ENCODE data around the gene FOXC2. TPM values are rescaled to one million over a fixed set of nuclear protein-coding genes. Genes with fewer than 3 reads are reported as not detected.

FOXC2 gene
- 2.2 to 2.9 TPM (median 2.9 TPM) in 5 replicates for total RNA-seq (2022; extraction: Qiagen RNA extraction)

GRCh38 chr16:86566601-86566965, at the start of gene FOXC2:
TSS of gene FOXC2 (plus strand) at chr16:86566829. CDS start at chr16:86567336, 507 bp downstream.

GRCh38 chr16:86554917-86555703, 11.5 kb upstream of the FOXC2 start, which contains the start of gene MTHFSD:
TSS of gene MTHFSD (minus strand) at chr16:86555235. CDS start at chr16:86555184, 51 bp downstream.

GRCh38 chr16:86578061-86578599, 11.5 kb downstream of the FOXC2 start, which contains the start of gene FOXL1:
TSS of gene FOXL1 (plus strand) at chr16:86578549. CDS start at chr16:86578724, 175 bp downstream.

Other genes starting within 250 kb of the FOXC2 start
- not detected in 5 replicates for gene FOXF1, start 56.3 kb upstream of the FOXC2 start, total RNA-seq (2022; extraction: Qiagen RNA extraction)
- gene MTHFSD, start 11.6 kb upstream of the FOXC2 start, total RNA-seq (2022; extraction: Qiagen RNA extraction): 10.5 to 12.4 TPM (median 11.8 TPM) in 5 replicates
- 0.66 to 1.9 TPM (median 1.2 TPM) in 5 replicates for gene FOXL1, start 11.7 kb downstream of the FOXC2 start, total RNA-seq (2022; extraction: Qiagen RNA extraction)

All from A549 treated with CORT108297 at 1 μM for 4 hours (cell line).